ENCODE measurements around the gene REC114.
A peak's percentile ranks its signal among the peaks of the same experiment; 100 is the strongest.

GRCh38 chr15:73601451-73602445, 158.8 kb downstream of the REC114 start:
- TF ChIP-seq, protein P1, sequence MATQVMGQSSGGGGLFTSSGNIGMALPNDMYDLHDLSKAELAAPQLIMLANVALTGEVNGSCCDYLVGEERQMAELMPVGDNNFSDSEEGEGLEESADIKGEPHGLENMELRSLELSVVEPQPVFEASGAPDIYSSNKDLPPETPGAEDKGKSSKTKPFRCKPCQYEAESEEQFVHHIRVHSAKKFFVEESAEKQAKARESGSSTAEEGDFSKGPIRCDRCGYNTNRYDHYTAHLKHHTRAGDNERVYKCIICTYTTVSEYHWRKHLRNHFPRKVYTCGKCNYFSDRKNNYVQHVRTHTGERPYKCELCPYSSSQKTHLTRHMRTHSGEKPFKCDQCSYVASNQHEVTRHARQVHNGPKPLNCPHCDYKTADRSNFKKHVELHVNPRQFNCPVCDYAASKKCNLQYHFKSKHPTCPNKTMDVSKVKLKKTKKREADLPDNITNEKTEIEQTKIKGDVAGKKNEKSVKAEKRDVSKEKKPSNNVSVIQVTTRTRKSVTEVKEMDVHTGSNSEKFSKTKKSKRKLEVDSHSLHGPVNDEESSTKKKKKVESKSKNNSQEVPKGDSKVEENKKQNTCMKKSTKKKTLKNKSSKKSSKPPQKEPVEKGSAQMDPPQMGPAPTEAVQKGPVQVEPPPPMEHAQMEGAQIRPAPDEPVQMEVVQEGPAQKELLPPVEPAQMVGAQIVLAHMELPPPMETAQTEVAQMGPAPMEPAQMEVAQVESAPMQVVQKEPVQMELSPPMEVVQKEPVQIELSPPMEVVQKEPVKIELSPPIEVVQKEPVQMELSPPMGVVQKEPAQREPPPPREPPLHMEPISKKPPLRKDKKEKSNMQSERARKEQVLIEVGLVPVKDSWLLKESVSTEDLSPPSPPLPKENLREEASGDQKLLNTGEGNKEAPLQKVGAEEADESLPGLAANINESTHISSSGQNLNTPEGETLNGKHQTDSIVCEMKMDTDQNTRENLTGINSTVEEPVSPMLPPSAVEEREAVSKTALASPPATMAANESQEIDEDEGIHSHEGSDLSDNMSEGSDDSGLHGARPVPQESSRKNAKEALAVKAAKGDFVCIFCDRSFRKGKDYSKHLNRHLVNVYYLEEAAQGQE (IDR thresholded peaks at IDR 0.05; ENCODE audit: insufficient read depth in 1 of 2, low read depth in 2 of 2, low read length in 2 of 2), result no peak
- no peak for TF ChIP-seq TAF1 (IDR thresholded peaks at IDR 0.05; ENCODE audit: borderline replicate concordance, insufficient read depth, low read length)
- 0 out of 2 replicates have a peak, but pooled peaks have one; percentile 29 for TF ChIP-seq POLR2AphosphoS5 (IDR thresholded peaks at IDR 0.05; ENCODE audit: low read depth, low read length)

Measured in PFSK-1 (cell line).